Stimulated activated naive CD8-positive, alpha-beta T cell treated with anti-CD3 and anti-CD28 coated beads, Interleukin-15, Interleukin-2, amounts not matched to agents 100 ng/mL and 50 ng/mL, for 24 hours (primary cell): ENCODE measurements around the gene TYW5.

Experiments
- H3K27ac Mint-ChIP-seq: one replicate; pipeline ENCODE4 v1.8.0; 2021; ENCODE audit warnings: mild to moderate bottlenecking, mixed read lengths
- H3K27me3 Mint-ChIP-seq: one replicate; pipeline ENCODE4 v1.8.0; 2021; ENCODE audit warnings: mixed read lengths
- H3K36me3 Mint-ChIP-seq: one replicate; pipeline ENCODE4 v1.8.0; 2021; ENCODE audit warnings: low read depth, mixed read lengths
- H3K4me1 Mint-ChIP-seq: one replicate; pipeline ENCODE4 v1.8.0; 2021; ENCODE audit warnings: low read depth, mixed read lengths
- H3K4me3 Mint-ChIP-seq: one replicate; pipeline ENCODE4 v1.8.0; 2021; ENCODE audit warnings: mild to moderate bottlenecking, mixed read lengths
- H3K9me3 Mint-ChIP-seq: one replicate; pipeline ENCODE4 v1.8.0; 2021; ENCODE audit warnings: mixed read lengths

The TYW5 gene

DNA sequence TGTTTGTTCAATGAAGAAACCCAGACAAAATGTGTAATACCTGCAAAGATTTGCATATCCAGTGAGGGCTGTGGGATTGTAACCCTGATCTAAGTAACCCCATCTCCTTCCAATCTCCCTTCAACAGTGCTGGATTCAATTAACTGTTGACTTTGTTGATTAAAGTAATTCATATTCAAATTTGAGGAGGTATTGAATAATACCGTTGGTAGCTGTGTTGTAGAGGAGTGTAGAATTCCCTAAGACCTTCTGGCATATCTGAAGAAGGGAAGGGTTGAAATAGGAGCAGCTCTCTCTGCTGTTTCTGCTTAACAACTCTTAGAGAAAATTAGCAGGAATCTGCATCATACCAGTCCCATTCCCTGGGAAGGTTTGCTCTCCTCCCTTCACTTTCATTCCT lies 28.2 kb upstream of the TYW5 start:
- no peak overlapping the region for H3K27ac Mint-ChIP-seq
- no peaks in the 10 kb centered on the region for H3K27me3 Mint-ChIP-seq
- no peaks in the 10 kb centered on the region for H3K36me3 Mint-ChIP-seq
- H3K9me3 Mint-ChIP-seq = no peaks in the 10 kb centered on the region
- H3K4me3 Mint-ChIP-seq = no peak overlapping the region
- H3K4me1 Mint-ChIP-seq = peaks cover 9% of the 10 kb centered on the region

DNA sequence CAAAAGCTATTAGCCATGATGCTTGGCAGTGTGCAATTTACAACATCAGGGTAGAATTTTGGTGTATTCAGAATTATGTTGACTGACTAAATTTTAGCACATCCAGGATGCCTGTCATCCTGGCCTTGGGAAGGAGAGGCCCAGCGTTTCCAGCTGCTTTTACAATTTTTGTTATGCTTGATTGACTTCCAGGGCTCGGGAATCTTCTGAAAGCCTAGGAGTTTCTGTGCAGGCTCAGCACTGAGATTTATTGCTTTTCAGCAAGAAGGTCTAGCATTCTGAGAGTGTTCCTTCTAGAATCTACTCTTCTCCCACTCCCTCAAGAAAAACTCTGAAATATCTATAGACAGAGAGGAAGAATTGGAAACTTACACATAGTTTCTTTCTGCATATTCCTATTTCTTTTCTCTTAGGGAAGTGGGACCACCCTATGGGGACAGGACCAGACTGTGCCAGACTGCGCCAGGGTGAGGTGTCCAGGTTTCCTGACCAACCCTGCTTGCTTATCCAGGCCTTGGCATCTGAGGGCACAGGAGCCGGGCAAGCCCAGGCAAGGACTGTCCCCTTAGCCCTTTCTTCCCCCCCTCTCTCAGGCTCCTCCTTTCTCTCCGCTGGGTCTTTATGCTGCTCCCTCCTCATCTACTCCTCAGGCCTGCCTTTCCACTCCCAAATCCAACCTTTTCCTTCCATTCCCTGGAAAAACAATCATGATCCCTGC lies 27.0 kb upstream of the TYW5 start:
- no peak overlapping the region for H3K27ac Mint-ChIP-seq
- H3K36me3 Mint-ChIP-seq = no peaks in the 10 kb centered on the region
- no peaks in the 10 kb centered on the region for H3K9me3 Mint-ChIP-seq
- no peak overlapping the region for H3K4me3 Mint-ChIP-seq
- no peaks in the 10 kb centered on the region for H3K27me3 Mint-ChIP-seq
- H3K4me1 Mint-ChIP-seq = peaks cover 21% of the 10 kb centered on the region

DNA sequence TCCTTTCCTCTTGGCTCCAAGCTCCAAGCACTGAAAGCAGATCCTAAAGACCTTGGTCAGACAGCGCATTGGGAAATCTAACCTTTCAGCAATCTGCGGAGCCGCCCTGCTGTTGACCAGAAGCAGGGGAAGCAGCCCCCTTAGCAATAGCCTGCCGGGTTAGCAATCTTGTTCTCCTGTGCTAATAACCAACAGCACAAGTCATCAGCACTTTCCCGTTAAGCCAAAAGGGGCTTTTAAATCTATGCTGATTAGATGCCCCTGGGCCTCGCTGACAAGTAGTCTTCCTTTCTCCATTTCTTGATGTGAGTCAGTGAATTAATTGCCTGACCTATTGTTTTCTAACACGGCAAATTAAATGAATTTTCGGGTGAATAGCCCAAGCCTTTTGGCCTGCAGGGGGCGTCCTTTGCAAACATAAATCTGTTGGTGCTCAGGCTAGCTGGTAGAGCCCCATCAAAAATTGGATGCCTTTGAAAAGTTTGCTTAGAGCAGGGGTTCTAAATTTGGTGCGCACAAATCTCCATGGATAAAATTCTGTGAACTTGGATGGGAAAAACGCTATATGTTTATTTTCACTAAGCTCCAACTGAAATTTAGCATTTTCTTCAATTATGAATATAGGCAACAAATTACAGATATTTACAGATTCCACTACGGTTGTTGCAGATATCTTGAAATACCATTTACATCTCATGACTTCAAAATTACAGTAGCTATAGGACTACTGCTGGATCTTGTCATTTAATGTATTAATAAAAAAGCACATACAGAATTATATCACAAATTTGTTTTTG lies 24.7 kb upstream of the TYW5 start:
- no peak overlapping the region for H3K4me3 Mint-ChIP-seq
- H3K27me3 Mint-ChIP-seq = no peaks in the 10 kb centered on the region
- H3K27ac Mint-ChIP-seq = no peak overlapping the region
- no peaks in the 10 kb centered on the region for H3K36me3 Mint-ChIP-seq
- peaks cover 21% of the 10 kb centered on the region for H3K4me1 Mint-ChIP-seq
- H3K9me3 Mint-ChIP-seq = peaks cover 5% of the 10 kb centered on the region

DNA sequence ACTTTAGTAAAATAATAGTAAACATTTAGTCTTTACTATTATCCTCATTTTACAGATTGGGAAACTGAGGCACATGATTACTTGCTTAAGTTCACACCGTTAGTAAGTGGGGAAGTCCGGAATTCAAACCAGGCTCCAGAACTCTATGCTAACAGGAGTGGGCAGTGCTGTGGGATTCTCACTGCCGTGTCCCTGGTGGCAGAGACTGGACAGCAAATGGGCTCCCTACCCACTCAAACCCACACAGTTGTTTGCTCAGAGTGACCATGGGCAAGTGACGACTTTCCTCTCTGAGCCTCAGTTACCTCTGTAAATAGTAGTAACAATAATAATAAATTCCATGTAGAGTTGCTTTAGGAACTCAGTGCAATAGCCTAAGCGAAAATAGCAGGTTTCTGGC lies 24.1 kb upstream of the TYW5 start:
- Mint-ChIP-seq H3K9me3 (peaks cover 5% of the 10 kb centered on the region), H3K36me3 (peaks cover 4% of the 10 kb centered on the region), H3K27me3 (no peaks in the 10 kb centered on the region), H3K4me3 (no peak overlapping the region), H3K27ac (no peak overlapping the region), H3K4me1 (peaks cover 21% of the 10 kb centered on the region)

DNA sequence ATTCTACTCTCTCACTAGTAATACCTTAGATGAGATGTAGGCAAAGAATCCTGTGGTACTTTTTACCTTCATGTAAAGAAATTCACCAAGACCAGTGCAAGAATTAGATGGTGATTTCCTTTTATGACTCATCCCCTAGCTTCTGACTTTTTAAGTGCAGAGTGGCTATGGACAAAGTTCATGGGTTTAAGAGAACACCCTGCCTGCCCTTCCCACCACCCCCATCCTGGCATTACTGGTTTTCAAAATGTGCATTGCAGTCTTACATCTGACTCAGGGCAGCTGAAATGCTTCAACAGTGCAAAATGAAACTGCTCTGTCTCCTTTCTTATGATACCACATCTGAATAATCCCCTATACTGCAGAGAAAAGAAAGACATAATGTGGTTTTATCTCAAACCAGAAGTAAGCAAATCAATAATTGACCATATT lies 22.7 kb upstream of the TYW5 start:
- Mint-ChIP-seq H3K36me3 (peaks cover 5% of the 10 kb centered on the region), H3K27ac (peak overlapping the region; percentile 26), H3K27me3 (no peaks in the 10 kb centered on the region), H3K4me1 (peaks cover 21% of the 10 kb centered on the region), H3K9me3 (peaks cover 5% of the 10 kb centered on the region), H3K4me3 (no peak overlapping the region)

DNA sequence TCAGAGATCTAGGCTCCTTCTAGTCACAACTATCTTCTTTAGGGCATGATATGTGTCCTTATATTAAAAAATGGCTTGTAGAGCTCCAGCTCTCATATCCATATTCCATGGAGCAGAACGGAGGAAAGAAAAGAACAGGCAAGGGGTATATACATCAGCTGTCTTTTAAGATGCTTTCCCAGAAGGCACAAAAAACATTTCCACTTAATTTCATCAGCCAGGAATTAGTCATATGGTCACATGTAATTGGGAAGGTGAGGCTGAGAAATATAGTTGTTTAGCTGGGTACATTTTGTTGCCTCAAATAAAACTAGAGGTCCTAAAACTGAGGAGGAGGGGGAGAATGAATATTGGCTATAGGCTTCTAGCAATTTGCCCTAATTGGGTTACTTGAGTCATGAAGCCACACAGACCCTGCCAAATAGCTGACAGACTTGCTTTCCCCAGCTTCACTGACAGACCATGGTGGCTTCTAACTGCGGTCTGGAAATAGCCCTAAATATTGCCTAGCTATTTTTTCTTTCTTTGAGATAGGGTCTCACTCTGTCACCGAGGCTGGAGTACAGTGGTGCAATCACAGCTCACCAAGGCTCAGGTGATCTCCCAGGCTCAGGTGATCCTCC lies 20.1 kb upstream of the TYW5 start:
- Mint-ChIP-seq H3K27me3 (no peaks in the 10 kb centered on the region), H3K36me3 (peaks cover 5% of the 10 kb centered on the region), H3K27ac (no peak overlapping the region), H3K4me3 (no peak overlapping the region), H3K4me1 (peaks cover 21% of the 10 kb centered on the region), H3K9me3 (peaks cover 5% of the 10 kb centered on the region)

DNA sequence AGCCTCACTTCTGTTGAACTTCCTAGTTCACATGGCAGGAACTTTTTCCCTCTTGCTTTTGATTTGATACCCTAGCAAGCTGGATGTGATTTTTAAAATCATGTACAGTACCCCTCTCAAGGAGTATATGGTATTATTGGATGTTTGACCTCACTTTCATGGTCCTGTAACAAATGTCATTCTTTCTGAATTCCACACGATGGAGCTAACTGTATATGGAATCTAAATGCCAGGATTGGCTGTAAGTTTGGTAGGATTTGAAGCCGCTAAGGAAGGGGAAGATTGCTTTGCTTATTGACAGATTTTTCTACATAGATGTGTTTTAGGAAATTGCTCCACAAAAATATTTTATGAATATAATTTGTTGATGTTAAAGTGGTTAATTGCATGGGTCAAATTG lies 18.4 kb upstream of the TYW5 start:
- no peak overlapping the region for H3K27ac Mint-ChIP-seq
- no peak overlapping the region for H3K4me3 Mint-ChIP-seq
- H3K9me3 Mint-ChIP-seq = peaks cover 5% of the 10 kb centered on the region
- H3K4me1 Mint-ChIP-seq = peaks cover 14% of the 10 kb centered on the region
- no peaks in the 10 kb centered on the region for H3K27me3 Mint-ChIP-seq
- H3K36me3 Mint-ChIP-seq = peaks cover 8% of the 10 kb centered on the region

DNA sequence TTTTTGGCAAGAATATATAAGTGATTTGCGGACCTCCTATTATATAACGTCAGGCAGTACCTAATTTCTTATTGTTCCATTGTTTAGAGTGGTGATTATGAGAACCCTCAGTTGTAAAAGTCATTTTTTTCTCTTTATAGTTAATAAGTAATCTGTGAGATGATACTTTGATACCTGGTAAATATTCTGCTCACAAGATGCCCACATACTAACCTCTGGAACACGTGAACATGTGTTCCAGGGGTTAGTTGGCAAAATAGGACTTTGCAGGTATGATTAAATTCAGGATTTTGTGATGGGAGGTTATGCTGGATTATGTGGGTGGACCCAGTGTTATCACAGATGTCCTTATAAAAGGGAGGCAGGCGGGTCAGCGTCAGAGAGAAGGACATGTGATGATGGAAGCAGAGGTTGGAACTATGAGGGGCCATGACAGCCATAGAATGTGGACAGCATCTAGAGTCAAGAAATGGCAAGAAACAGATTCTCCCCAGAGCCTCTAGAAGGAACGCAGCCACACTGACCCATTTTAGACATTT lies 16.9 kb upstream of the TYW5 start:
- Mint-ChIP-seq H3K27me3 (no peaks in the 10 kb centered on the region), H3K36me3 (peaks cover 22% of the 10 kb centered on the region), H3K4me1 (no peaks in the 10 kb centered on the region), H3K27ac (no peak overlapping the region), H3K9me3 (peaks cover 5% of the 10 kb centered on the region), H3K4me3 (no peak overlapping the region)

DNA sequence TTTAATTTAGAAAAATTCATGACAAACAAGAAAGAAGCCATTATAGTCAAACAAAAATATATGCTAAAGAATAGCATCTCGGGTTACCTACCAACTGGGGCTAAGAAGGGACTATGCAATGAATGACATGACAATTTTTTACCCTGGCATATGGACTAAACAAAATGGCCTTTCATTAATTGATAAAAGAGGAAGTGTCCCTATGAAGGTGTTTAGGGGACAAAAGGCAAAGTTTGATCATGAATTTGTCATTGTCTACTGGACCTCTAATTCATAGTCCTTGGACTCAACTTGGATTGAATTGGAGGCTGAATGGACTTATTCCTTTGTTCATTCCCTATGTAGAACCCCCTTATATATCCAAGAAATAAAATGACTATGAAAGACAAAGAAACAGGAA lies 12.8 kb upstream of the TYW5 start:
- Mint-ChIP-seq H3K27me3 (no peaks in the 10 kb centered on the region), H3K36me3 (peaks cover 45% of the 10 kb centered on the region), H3K27ac (no peak overlapping the region), H3K9me3 (no peaks in the 10 kb centered on the region), H3K4me3 (no peak overlapping the region), H3K4me1 (no peaks in the 10 kb centered on the region)

DNA sequence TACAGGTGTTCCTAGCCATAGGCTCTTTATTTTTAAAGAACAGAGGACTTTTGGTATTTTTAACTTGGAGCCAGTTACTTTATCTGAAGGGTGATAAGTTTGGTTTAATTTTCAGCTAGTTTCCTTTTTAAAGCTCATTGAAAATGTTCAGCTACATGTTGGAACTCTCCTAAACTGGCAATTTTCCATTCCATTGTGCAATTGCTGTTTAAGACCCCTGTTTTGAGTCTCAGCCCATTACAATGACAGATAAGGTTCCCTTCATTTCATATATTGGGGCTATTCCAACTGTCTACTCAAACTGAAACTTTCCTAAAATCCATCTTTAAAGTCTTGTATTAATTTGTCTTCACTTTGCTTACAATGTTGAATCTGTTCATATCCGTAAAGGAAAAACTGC lies 11.7 kb upstream of the TYW5 start:
- Mint-ChIP-seq H3K36me3 (peaks cover 55% of the 10 kb centered on the region), H3K4me3 (no peak overlapping the region), H3K4me1 (peaks cover 6% of the 10 kb centered on the region), H3K9me3 (no peaks in the 10 kb centered on the region), H3K27ac (no peak overlapping the region), H3K27me3 (no peaks in the 10 kb centered on the region)

DNA sequence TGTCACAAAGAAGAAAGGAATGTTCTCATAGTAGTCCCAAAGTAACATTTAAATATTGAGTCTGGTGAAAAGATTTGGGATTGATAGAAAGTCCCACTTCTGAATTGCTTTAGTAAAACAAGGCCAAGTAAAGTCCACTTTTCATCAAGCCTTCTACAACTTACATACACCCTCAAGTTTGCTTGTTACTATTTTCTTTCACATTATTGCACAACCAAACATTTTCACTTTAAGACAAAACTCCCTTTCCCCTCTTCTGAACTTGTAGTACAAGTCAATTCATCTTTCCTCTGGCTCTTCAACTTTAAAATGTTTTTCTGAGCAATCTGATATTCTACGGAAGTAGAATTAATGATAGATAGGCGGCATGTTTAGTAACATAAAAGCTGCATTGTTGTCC lies 11.1 kb upstream of the TYW5 start:
- H3K36me3 Mint-ChIP-seq = peaks cover 60% of the 10 kb centered on the region
- H3K4me3 Mint-ChIP-seq = no peak overlapping the region

DNA sequence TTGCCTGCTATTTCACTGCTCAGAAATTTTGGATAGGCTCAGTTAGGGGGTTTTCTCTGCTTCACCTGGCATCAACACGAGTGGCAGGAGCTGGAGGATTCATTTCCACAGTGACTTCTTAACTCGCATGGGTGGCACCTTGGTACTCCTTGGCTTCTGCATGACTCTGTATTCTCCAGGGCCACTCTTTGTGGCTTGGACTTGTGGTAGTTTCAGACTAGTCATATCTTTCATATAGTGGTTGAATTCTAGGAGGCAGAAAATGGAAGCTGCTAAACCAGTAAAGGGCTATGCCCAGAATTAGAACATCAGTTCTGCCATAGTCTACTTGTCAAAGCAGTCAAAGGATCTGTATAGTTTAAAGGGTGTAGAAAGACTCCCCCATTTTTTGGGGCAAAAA lies 6.9 kb upstream of the TYW5 start:
- peak overlapping the region; percentile 11 for H3K27ac Mint-ChIP-seq
- peaks cover 27% of the 10 kb centered on the region for H3K4me1 Mint-ChIP-seq
- H3K9me3 Mint-ChIP-seq = no peaks in the 10 kb centered on the region
- peaks cover 69% of the 10 kb centered on the region for H3K36me3 Mint-ChIP-seq
- H3K4me3 Mint-ChIP-seq = no peak overlapping the region
- H3K27me3 Mint-ChIP-seq = no peaks in the 10 kb centered on the region

More for the DNA sequence above, 11.1 kb upstream of the TYW5 start:
- no peaks in the 10 kb centered on the region for H3K9me3 Mint-ChIP-seq
- no peaks in the 10 kb centered on the region for H3K27me3 Mint-ChIP-seq
- peaks cover 10% of the 10 kb centered on the region for H3K4me1 Mint-ChIP-seq
- no peak overlapping the region for H3K27ac Mint-ChIP-seq

DNA sequence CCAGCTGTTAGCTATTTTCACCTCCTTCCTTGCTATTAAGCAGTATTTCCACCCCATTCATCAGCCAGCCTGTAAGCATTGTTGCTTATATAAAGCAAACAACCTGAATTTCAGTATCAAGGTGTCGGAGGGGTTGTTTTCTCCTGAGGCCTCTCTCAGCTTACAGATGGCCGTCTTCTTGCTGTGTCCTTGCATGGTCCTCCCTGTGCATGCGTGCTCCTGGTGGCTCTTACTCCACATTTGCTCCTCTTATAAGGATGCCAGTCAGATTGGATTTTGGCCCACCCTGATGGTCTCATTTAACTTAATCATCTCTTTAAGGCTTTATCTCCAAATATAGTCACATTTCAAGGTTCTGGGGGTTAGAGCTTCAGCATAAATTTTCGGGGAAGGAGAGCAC lies 2.7 kb upstream of the TYW5 start:
- H3K9me3 Mint-ChIP-seq = no peaks in the 10 kb centered on the region
- peak overlapping the region; percentile 18 for H3K4me3 Mint-ChIP-seq
- peaks cover 54% of the 10 kb centered on the region for H3K36me3 Mint-ChIP-seq
- no peaks in the 10 kb centered on the region for H3K27me3 Mint-ChIP-seq
- no peak overlapping the region for H3K27ac Mint-ChIP-seq
- H3K4me1 Mint-ChIP-seq = peaks cover 54% of the 10 kb centered on the region

DNA sequence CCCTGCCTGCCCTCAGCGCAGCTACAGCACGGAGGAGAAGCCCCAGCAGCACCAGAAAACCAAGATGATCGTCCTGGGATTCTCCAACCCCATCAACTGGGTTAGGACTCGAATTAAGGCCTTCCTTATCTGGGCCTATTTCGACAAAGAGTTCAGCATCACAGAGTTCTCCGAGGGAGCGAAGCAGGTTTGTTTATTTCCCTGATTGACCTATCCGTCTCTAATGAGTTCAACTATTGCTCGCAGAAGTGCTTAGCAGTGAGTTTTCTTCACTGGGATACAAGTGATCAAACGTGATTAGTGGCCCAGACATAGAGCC lies 730 bp upstream of the TYW5 start:
- H3K36me3 Mint-ChIP-seq = peaks cover 36% of the 10 kb centered on the region
- no peaks in the 10 kb centered on the region for H3K27me3 Mint-ChIP-seq
- H3K4me1 Mint-ChIP-seq = peaks cover 48% of the 10 kb centered on the region
- peak overlapping the region; percentile 100 for H3K4me3 Mint-ChIP-seq
- H3K9me3 Mint-ChIP-seq = no peaks in the 10 kb centered on the region
- peak overlapping the region; percentile 98 for H3K27ac Mint-ChIP-seq

DNA sequence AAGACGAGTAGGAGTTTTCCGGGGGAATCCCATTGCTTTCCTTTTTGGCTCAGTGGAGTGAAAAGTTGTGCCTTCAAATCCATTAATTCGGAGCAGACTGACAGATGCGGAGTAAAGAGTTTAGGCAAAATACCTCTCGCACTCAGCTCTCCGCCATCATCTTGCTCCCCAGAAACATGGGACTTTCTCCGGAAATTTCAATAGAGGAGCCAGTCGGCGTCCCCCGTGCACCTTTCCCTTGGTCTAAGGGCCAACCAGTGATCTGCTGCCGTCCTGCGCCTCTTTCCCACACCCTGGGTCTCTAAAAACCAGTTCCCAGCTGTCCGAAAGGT lies 318 bp downstream of the TYW5 start:
- Mint-ChIP-seq H3K36me3 (peaks cover 36% of the 10 kb centered on the region), H3K27ac (peak overlapping the region; percentile 98), H3K4me3 (peak overlapping the region; percentile 100), H3K4me1 (peaks cover 56% of the 10 kb centered on the region), H3K9me3 (no peaks in the 10 kb centered on the region), H3K27me3 (no peaks in the 10 kb centered on the region)
